T-helper 2 cell treated with Interferon-gamma antibody and Interleukin-4, amounts not matched to agents 100 ng/mL and 5 ng/mL, for 36 hours (primary cell): ENCODE results near the gene DENND10. TPM values are rescaled to one million over a fixed set of nuclear protein-coding genes. Genes with fewer than 3 reads are reported as not detected.
"Not testable (repeated sequence)": the region's sequence is repeated elsewhere in the genome, so short reads cannot be mapped to it uniquely, and the experiment has no call there.

Experiments used
- intact Hi-C: fragments of 100-400 bp; cut with micrococcal nuclease; formaldehyde crosslinking; loops from one replicate; pipeline ENCODE4 v1.15.1; 2023
- total RNA-seq: library from RNA; stranded (reverse); gene quantifications from 2 replicates; pipeline ENCODE4 v1.2.3, GENCODE V29; 2022

The DENND10 gene
- total RNA-seq, 1 donor from 2014 or later: 56.1 TPM

DNA sequence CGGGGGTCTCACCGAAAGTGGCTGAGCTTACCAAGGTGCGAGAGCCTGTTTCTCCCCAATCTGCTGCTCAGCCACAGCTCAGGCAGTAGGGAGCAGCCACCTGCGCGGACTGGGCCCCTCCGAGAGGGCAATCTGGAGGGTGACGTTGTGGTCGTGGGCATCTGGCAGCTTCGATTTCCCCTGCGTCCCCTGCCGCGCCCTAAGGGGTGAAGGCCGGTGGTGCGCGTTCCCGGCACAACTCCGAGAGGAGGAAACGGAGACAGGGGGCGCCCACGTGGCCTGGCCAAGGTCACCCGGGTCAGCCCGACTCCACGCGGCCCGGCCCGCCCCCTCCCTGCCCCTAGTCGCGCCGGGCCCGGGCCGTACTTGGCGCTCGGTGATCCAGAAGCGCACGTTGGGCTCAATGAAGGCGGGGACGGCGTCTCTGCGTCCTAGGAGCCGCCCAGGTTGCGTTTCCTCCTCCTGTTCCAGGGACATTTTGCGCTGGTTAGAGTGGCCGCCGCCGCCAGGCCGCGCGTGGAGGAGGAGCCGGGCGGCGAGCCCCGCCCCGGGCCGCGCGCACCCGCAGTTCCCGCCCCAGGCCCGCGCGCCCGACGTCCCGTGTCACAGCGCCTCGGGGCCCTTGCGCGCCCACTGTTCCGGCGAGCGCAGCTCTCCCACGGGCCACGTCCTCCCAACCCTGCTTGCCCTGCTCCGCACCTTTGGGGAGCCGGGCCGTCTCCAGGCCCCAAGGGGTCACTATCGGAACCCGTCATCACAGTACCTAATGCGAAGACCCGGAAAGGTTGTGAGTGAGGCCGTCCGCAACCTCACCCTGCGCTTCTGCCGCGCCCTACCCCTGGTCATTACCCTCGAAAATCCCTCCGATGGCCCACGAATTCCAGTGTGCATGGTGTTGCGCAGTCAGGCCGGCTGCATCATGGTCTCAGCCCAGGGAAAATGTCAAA lies 61.5 kb downstream of the DENND10 start, which contains the start of gene SFXN4:
TSS of gene SFXN4 (minus strand) at position 544 of the 947 bp plus-strand sequence. CDS start at position 477, 67 bp downstream.
- intact Hi-C loops: loop anchor here (1.0 to 2.0 kb wide), 6 partner anchors 13 to 135 kb away; partner anchors contain the start of genes DENND10, EIF3A, GRK5 and PRDX3

DNA sequence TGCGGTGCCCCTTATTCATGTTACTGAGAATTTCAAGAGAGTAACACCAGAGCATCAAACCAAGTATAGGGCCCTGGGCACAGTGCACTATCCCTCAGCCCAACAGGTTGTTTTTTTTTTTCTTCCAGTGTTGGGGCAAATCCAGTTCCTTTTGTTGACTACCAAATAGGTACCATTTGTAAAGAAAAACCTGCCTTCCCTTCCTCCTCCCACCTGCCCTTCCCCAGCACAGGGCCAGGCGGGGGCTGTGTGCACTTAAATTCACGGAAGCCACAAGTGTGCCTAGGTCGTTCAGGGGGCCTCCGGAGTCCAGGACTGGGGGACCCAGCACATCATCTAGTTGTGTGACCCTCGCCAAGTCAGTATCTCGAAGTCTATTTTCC lies 62.2 kb downstream of the DENND10 start:
- intact Hi-C loops: no loop called here

DNA sequence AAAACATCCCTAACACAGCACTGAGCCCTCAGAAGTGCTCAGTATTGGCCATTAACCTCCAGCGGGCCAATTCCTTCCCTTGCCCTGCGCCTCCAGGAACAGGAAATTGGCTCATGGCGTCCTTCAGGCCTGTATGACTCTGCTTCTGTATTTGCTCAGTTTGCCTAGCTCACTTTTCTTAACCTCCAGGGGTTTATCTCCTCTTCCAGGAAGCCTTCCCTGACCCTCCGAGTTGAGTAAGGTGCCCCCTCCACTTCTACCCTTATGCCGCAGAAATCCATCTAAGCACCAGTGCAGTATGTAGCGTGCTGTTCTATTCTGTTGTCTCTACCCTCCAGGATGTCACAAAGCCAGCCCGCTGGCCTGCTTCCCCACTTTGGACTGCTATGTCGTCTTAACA lies 62.7 kb downstream of the DENND10 start:
- intact Hi-C loops: no loop called here

DNA sequence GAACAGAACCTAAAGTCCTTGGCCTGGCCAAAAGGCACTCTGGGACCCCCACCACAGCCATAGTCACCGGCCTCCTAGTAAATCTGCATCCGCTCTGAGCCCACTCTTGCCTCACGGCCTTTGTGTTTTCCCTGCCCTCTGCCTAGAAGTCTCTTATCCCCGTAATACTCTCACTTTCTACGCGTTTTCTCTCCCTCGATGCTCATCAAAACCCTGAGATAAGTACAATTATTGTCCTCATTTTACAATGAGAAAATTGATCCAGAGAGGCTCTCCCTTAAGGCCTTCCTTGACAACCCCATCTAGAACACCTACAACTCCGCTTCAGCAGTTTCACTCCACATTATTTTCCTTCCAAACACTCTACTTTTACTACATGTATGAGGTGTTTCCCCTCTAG lies 63.1 kb downstream of the DENND10 start:
- intact Hi-C loops: no loop called here

DNA sequence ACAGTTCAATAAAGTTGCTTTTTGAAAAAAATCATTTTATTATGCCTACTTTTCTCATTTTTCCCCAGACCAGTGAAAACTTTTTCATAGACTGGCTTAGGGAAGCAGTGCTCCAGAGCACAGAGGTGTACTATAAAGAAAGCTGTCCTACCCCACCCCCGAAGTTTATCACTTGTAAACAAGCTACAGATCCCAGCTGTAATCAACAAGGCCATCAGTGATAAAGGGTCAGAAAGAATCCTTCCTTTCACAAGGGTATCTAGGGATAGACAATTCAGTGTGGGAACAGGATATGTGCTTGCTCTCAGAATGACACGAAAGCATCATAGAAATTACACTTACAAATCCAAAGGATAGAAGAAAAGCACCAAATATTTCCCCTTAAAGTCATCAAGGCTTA lies 70.2 kb downstream of the DENND10 start:
- intact Hi-C loops: loop anchor here (10.0 kb wide), 1 partner anchor 481 kb away; the partner anchor contains the start of gene BAG3

DNA sequence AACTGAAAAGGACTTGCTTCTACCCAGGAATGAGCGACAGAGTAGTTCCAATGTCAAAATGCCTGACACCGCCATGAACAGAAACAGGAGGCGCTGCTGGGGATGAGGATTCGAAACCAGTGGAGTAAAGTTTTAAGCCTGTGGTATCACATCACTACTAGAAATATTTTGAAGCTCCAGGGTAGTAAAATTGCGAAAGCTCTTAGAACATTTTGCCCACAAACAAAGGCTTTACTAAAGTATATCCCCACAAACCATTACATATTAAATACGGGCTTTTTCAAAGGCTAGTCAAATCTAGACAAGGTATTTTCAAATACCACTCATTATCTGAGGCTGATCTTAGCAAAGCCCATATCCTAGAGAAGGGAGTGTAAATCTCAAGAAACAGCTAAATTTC lies 72.3 kb downstream of the DENND10 start:
- intact Hi-C loops: loop anchor here (5.0 to 10.0 kb wide), 2 partner anchors 479 to 696 kb away; partner anchors contain the start of genes BAG3 and MCMBP

DNA sequence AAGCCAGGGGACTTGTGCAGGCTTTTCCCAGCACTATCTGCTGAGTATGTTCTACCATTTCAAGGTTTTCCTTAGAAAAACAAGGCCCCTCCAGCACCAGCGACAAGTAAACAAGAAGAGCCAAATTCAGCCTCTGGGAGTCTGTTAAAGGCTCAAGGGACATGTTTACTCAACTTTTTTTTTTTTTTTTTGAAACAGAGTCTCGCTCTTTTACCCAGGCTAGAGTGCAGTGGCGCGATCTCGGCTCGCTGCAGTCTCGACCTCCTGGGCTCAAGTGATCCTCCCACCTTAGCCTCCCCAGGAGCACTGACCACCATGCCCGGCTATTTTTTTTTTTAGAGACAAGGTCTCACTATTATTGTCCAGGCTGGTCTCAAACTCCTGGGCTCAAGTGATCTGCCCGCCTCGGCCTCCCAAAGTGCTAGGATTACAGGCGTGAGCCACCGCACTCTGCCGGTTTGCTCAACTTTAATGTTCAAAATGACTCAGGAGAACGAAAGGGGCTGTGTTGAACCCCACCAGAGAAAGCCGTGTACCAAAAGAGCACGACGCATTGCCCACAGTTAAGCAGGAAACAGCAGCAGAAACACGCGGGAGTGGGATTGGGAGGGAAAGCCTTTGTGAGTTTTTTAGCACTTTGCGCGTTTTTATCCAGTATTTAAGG lies 73.9 kb downstream of the DENND10 start:
- intact Hi-C loops: loop anchor here (1.0 to 10.0 kb wide), 10 partner anchors 13 to 694 kb away; partner anchors contain the start of genes BAG3, DENND10, EIF3A and GRK5

DNA sequence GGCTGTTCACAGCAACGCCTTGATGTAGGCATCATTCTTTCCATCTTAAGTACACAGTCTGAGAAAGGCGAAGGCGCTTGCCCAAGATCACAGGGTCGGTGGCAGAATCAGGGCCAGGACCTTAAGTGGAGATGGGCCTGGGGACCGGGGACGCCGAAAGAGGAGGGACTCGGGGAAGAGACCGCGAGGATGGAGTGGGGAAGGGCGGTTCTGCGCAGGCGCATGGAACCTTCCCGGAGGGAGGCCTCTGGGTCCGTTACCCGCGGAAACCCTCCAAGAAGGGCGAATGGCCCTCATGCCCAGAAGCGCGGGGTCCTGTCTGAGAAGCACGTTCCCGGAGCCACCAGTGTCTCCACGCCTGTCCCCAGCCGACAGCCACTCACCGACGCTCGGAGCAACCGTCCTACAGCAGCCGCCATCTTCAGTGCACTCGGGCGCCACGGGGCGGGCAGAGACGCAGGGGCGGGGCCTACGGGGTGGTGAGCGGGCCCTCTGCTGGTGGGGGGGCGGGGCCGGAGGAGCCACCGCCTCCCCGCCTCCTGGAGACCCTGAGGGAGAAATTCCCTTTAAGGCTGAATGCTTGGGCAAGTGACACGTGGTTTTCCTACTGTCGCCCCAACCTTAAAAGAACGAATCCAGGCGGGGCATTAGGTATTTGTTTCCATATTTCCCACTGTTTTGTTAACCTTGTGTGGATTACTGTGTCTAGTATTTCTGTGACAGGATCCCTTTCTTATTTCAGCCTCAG lies 74.6 kb downstream of the DENND10 start, which contains the start of gene PRDX3:
TSS of gene PRDX3 (minus strand) at position 441 of the 748 bp plus-strand sequence. CDS start at position 419, 22 bp downstream.
- intact Hi-C loops: loop anchor here (1.0 to 10.0 kb wide), 11 partner anchors 13 to 694 kb away; partner anchors contain the start of genes BAG3, DENND10, EIF3A and GRK5

DNA sequence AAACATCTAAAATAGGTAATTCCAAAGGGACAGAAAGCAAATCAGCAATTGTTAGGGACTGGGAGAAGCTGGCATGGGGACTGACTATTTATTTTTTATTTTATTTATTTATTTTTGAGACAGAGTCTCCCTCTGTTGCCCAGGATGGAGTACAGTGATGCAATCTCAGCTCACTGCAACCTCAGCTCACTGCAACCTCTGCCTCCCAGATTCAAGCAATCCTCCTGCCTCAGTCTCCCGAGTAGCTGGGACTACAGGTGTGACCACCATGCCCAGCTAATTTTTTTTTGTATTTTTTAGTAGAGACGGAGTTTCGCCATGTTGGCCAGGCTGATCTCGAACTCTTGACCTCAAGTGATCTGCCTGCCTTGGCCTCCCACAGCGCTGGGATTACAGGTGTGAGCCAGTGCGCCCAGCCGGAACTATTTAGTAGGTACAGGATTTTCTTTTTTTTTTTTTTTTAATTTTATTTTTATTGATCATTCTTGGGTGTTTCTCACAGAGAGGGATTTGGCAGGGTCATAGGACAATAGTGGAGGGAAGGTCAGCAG lies 77.0 kb downstream of the DENND10 start:
- intact Hi-C loops: not testable (repeated sequence)

DNA sequence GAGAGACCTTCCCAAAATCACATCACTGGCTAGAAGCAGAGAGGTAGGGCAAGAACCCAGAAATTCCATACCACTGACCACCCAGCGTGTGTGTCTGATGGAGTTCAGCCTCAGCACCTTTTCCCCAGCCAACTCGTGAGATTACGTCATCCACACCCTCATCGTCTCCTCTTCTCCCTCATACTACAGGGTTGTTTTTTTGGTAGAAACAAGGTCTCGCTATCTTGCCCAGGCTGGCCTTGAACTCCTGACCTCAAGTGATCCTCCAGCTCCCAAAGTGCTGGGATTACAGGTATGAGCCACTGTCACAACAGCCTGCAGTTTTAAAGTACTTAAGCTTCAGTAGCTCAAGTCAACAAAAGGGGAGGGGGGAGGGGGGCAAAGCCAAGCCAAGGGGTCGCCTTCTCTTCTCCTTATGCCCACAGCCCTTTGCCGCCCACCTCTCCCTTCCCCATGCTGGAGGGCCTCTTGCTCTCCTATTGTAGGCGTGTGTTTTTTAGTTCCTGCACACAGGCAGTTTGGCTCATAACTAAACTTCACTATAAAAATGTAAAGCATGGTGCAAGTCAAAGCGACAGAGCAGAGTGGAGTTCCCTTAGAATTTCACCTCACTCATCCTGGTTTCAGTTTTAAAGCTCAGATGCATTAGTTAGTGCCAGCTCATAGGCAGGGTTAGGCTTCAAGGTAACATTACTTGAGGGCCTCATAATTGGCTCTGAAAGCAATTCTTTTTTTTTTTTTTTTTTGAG lies 79.9 kb downstream of the DENND10 start:
- intact Hi-C loops: no loop called here

Other genes starting within 250 kb of the DENND10 start
- 0.20 and 0.34 TPM in 2 replicates for gene NANOS1, start 74.4 kb upstream of the DENND10 start, total RNA-seq
- 176 and 182 TPM in 2 replicates for gene EIF3A, start 23.3 kb upstream of the DENND10 start, total RNA-seq
- 29.4 and 29.5 TPM in 2 replicates for gene SFXN4, start 61.6 kb downstream of the DENND10 start, total RNA-seq
- 132 and 139 TPM in 2 replicates for gene PRDX3, start 74.7 kb downstream of the DENND10 start, total RNA-seq
- 38.9 and 41.6 TPM in 2 replicates for gene GRK5, start 103.5 kb downstream of the DENND10 start, total RNA-seq